A673 (cell line): Measurements from ENCODE around the gene TRIM71. TPM values are rescaled to one million over a fixed set of nuclear protein-coding genes. Genes with fewer than 3 reads are reported as not detected.

ENCODE experiments used
- BruUV-seq: library from RNA; stranded (reverse); fragments of 400-500 nt; replicated peaks from 2 replicates; lab custom pipeline; 2021; lab: Mats Ljungman, UMichigan
- CTCF ChIA-PET: fragments of 300-600 bp; sonication (Branson Sonifier 250); formaldehyde crosslinking; loops from one replicate; lab custom pipeline; 2022; ENCODE audit warnings: antibody characterized with exemption; lab: Charles Lee
- POLR2A ChIA-PET: fragments of 300-600 bp; sonication (Branson Sonifier 250); formaldehyde crosslinking; loops from one replicate; lab custom pipeline; 2022; ENCODE audit warnings: antibody characterized with exemption; ENCODE audit not compliant: low non-redundant PET; lab: Charles Lee
- DNase-seq: peaks from one replicate; pipeline ENCODE4 v3.0.0-alpha.2; 2015; ENCODE audit warnings: low spot score
- H3K27ac ChIP-seq: fragments of 200-600 bp; sonication (generic); 2 replicates; pipeline ENCODE4 v1.5.1; 2016; ENCODE audit warnings: mixed run types, low read depth, mild to moderate bottlenecking, mixed read lengths, antibody characterized with exemption, low read length; ENCODE audit not compliant: poor library complexity, severe bottlenecking
- H3K27me3 ChIP-seq: fragments of 200-600 bp; sonication (generic); replicated peaks from 2 replicates; pipeline ENCODE4 v1.6.1; 2017; ENCODE audit warnings: mixed run types, low read depth, mild to moderate bottlenecking, mixed read lengths, antibody characterized with exemption, low read length; ENCODE audit not compliant: insufficient read depth, poor library complexity
- H3K36me3 ChIP-seq: fragments of 200-600 bp; sonication (generic); 2 replicates; pipeline ENCODE4 v1.6.1; 2016; ENCODE audit warnings: mixed run types, mild to moderate bottlenecking, mixed read lengths, antibody characterized with exemption, low read length; ENCODE audit not compliant: insufficient read depth, poor library complexity, severe bottlenecking
- H3K4me1 ChIP-seq: fragments of 200-600 bp; sonication (generic); 2 replicates; pipeline ENCODE4 v1.6.1; 2017; ENCODE audit warnings: mixed run types, mild to moderate bottlenecking, mixed read lengths, antibody characterized with exemption, low read length; ENCODE audit not compliant: insufficient read depth, poor library complexity, severe bottlenecking
- H3K4me3 ChIP-seq: fragments of 200-600 bp; sonication (generic); 2 replicates; pipeline ENCODE4 v1.5.1; 2016; ENCODE audit warnings: low read depth, mixed run types, mild to moderate bottlenecking, mixed read lengths, low read length; ENCODE audit not compliant: poor library complexity, severe bottlenecking
- H3K9me3 ChIP-seq: fragments of 200-600 bp; sonication (generic); 2 replicates; pipeline ENCODE4 v1.6.1; 2016; ENCODE audit warnings: mixed run types, low read depth, mild to moderate bottlenecking, mixed read lengths, antibody characterized with exemption, low read length; ENCODE audit not compliant: poor library complexity, severe bottlenecking
- CTCF ChIP-seq: fragments of 300-800, 200-600 bp; sonication (generic); conservative IDR thresholded peaks from 2 replicates; pipeline ENCODE4 v1.5.1; 2017; ENCODE audit warnings: low read depth, mild to moderate bottlenecking, antibody characterized with exemption, low read length, moderate library complexity, mixed read lengths
- EZH2 ChIP-seq: fragments of 200-600 bp; sonication (generic); IDR thresholded peaks from 2 replicates; pipeline ENCODE4 v1.6.1; 2017; ENCODE audit warnings: borderline replicate concordance, low read depth, mild to moderate bottlenecking, mixed read lengths, antibody characterized with exemption, low read length; ENCODE audit not compliant: poor library complexity, severe bottlenecking
- intact Hi-C: fragments of 100-400 bp; cut with micrococcal nuclease; formaldehyde crosslinking; loops from one replicate; pipeline ENCODE4 v1.10.0; 2022; ENCODE audit not compliant: unreplicated experiment
- total RNA-seq: library from RNA; stranded (reverse); gene quantifications from 2 replicates; pipeline ENCODE4 v1.2.3, GENCODE V29; 2021

TRIM71 gene
- total RNA-seq, 1 experiment from 2014 or later = 0.30 TPM

- no TSS peak for BruUV-seq
- TF ChIP-seq EZH2 = no peak
- CTCF ChIA-PET = no interaction called here
- no peak for DNase-seq
- H3K9me3 ChIP-seq = no peaks in the 10 kb centered on the region
- no peaks in the 10 kb centered on the region for H3K36me3 ChIP-seq
- no peaks in the 10 kb centered on the region for H3K4me1 ChIP-seq
- no peaks in the 10 kb centered on the region for H3K27me3 ChIP-seq
- no peak overlapping the region for H3K27ac ChIP-seq
- intact Hi-C loops = no loop called here
- H3K4me3 ChIP-seq = no peak overlapping the region
- POLR2A ChIA-PET = no interaction called here
Observed at GRCh38 chr3:32855350-32855953, 37.7 kb downstream of the TRIM71 start.

GRCh38 chr3:32856355-32856889, 38.6 kb downstream of the TRIM71 start:
- TF ChIP-seq CTCF (no peak), EZH2 (no peak)
- Histone ChIP-seq H3K27me3 (no peaks in the 10 kb centered on the region), H3K4me3 (no peak overlapping the region), H3K36me3 (no peaks in the 10 kb centered on the region), H3K4me1 (no peaks in the 10 kb centered on the region), H3K27ac (no peak overlapping the region), H3K9me3 (no peaks in the 10 kb centered on the region)
- no TSS peak for BruUV-seq
- ChIA-PET POLR2A (no interaction called here), CTCF (interaction anchor here (0.7 kb wide), 1 partner anchor 8 kb away, joined by 3 read pairs; no protein-coding TSS in a partner anchor)
- intact Hi-C loops = no loop called here
- DNase-seq = no peak

GRCh38 chr3:32856901-32857507, 39.2 kb downstream of the TRIM71 start:
- H3K4me3 ChIP-seq = no peak overlapping the region
- no peak overlapping the region for H3K27ac ChIP-seq
- H3K27me3 ChIP-seq = no peaks in the 10 kb centered on the region
- H3K36me3 ChIP-seq = no peaks in the 10 kb centered on the region
- intact Hi-C loops = no loop called here
- H3K9me3 ChIP-seq = no peaks in the 10 kb centered on the region
- no peaks in the 10 kb centered on the region for H3K4me1 ChIP-seq
- POLR2A ChIA-PET = no interaction called here
- DNase-seq = no peak
- no TSS peak for BruUV-seq
- no peak for TF ChIP-seq EZH2
- no peak for TF ChIP-seq CTCF
- CTCF ChIA-PET = no interaction called here
